ELF-1 (cell line): ENCODE data around the gene PSKH1.
"Not testable (repeated sequence)": the region's sequence is repeated elsewhere in the genome, so short reads cannot be mapped to it uniquely, and the experiment has no call there.

Experiments used
- DNase-seq: peaks from one replicate; pipeline ENCODE4 v3.0.0-alpha.2; 2016; ENCODE audit warnings: low read depth, low spot score

Gene PSKH1

DNA sequence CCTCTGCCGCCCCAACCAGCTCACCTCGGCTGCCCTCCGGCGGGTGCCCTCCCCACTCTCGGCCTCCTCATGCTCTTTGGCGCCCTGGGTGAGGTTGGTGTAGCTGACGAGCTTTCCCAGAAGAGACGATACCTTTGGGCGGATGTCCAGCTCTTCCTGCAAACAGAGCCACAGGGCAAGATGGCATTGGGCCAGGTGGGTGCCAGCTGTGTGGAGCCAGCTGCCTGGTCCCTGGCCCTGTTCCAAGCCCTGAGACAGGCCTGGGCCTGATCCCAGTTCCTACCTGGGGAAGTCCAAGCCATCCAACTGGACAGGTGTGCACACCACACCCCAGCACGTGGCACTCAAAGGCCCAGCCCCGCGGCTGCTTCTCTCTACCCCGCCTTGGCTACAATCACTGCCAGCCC lies 68.5 kb downstream of the PSKH1 start:
- no peak for DNase-seq

- DNase-seq: no peak
These were observed 69.1 kb downstream of the PSKH1 start for GRCh38 chr16:67962135-67962534.

DNA sequence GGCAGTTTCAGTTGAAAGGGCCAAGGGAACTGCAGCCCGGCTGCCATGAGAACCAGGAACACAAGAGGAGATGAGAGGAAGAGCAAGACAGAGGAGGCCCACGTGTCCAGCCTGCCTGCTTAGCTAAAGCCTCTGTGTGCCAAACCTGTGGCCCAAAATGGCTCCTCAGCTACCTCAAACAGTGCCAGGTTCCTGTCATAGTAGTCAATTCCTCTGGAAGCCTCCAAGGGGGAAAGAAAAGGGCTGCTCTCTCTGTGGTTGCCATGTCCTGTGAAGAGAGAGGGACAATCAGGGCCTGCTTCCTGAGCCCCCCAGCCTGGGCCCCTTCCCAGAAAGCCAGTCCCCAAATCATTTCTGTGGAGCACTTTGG lies 70.2 kb downstream of the PSKH1 start:
- no peak for DNase-seq

DNA sequence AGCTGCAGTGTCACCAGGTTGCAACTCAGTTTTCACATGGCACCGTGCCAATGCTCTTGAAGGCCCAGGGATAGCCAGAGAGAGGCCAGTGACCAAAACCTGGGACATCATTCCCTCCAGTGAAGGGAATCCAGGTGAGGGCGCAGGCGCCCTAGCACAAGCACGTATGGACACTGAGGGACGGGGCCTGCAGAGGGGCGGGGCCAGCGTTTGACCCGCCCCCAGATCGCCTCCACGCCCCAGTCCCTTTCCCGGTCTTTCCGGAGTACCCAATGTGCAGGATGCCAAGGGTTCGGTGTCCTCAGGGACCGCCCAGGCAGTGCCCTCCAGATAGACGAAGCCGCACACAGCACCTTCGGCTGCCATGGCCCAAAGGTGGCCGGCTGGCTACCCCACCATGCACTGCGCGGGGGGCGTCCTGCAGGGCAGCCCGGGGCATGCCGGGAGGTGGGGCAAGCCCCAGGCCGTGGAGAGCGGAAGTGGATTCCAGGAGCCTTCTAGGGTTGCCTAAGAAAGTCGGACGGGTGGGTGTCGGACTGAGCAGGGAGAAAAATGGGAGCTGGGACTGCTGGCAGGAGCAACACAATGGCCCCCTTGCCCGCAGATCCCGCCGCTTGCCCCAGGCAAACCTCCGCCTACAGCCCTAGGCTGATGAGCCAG lies 70.7 kb downstream of the PSKH1 start:
- DNase-seq: peak; percentile 78

DNA sequence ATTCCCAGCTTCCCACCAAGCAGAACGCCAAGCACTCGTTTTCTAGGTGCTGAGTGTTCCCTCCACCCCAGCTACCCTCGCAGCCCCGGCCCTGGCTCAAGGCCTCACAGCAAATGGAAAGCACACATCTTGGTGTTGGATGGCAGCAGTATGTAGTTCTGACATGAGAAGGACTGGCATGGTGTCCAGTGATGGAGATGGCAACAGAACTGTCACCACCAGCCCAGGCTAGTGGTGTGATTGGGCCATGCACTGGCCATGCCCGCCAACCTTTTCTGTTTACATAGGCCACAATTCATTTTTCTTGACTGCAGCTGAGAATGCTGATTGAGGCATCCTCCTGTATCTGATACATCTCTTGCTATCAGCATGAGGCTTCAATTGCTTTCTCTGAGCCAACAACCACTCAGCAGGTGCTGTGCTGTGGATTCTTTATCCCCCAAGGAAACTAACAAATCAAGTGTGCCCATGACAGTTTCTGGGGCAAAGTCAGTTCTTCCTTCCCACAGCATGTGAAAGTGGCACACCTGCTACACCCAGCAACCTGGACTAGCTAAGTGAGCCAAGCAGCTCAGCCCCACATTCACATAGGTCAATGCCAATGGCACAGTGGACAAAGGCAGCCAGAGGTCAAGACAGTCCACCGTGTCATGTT lies 71.5 kb downstream of the PSKH1 start:
- DNase-seq: no peak

GRCh38 chr16:67965668-67966548 lies 72.9 kb downstream of the PSKH1 start:
- DNase-seq: peak; percentile 73

GRCh38 chr16:67966549-67967182 lies 73.6 kb downstream of the PSKH1 start:
- DNase-seq: peak; percentile 63

GRCh38 chr16:67967183-67967957 lies 74.3 kb downstream of the PSKH1 start:
- no peak for DNase-seq

- peak; percentile 49 for DNase-seq
These were observed 74.9 kb downstream of the PSKH1 start for GRCh38 chr16:67967958-67968399.

- peak; percentile 84 for DNase-seq
These were observed 75.6 kb downstream of the PSKH1 start, which contains the start of gene SLC12A4 for GRCh38 chr16:67968400-67969253. Gene SLC12A4, minus strand, starts transcription at chr16:67968637. Its CDS starts 84 bp downstream, at chr16:67968553.

DNA sequence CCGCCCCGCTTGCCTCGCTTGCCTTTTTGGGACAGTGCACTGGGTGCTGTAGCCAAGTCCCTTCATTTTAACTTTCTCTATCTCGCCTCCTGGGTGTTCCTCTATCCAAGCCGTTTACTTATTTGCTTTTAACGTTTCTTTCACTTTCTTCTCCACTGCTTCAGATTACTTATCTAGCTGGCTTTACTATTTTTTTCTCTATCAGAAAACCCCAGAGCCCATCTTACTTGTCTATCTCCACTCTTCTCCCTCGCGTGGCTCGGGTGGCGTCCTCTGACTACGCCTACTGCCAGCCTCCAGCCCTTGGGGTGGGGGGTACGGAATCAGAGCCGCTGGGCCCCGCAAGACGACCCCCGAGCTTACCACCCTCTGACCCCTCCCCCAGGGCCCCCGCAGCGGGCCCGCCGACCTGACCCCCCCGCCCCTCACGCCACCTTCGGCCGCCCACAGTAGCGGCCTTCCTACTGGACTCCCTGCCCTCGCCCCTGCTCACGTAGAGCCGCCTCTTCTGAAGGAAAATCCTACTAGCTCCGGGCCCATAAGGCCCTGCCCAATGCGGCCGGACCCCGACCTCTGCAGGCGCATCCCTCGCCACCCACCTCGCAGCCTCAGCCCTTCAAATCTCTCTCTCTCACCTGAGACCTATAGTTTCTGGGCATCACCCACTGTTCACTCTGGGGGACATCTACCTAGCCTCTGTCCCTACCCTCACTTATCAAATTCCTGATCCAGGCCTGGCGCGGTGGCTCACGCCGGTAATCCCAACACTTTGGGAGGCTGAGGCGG lies 76.4 kb downstream of the PSKH1 start:
- no peak for DNase-seq

DNA sequence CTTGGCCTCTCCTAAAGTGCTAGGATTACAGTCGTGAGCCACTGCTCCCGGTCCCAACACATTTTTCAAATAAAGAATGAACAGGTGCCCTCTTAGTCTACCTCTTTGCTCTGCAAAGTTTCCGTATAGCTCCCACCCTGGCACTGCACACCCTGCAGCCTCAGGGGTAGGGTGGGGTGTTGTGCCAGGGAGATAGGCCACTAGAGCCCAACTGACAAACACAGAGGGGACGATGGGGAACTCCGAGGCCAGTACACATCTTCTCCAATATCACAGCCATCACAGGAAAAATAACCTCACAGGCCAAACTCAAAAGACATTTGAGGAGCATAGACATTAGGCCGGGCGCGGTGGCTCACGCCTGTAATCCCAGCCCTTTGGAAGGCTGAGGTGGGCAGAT lies 78.1 kb downstream of the PSKH1 start:
- no peak for DNase-seq

GRCh38 chr16:67972285-67972684 lies 79.2 kb downstream of the PSKH1 start:
- not testable (repeated sequence) for DNase-seq

- no peak for DNase-seq
These were observed 82.5 kb downstream of the PSKH1 start for GRCh38 chr16:67975321-67976105.

DNA sequence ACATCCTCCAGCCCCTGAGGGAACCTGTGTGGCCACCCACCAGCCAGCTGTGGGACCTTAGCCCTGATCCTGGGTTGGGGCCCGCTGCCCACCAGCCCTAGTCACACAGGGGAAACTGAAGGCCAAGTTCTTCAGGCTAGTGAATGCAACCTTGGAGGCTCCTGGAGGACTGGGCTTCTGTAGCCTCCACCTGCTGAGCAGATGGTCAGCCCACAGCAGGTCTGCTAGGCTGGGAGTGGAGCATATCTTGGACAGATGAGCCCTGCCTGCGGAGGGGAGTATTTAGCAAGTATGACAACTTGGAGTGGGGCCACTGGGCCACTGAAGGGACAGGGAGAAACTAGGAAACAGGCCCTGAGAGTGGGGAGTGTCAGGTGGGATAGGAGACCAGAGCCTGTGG lies 83.2 kb downstream of the PSKH1 start:
- no peak for DNase-seq

GRCh38 chr16:67977005-67977404 lies 84.0 kb downstream of the PSKH1 start:
- DNase-seq: no peak

- DNase-seq: no peak
These were observed 84.6 kb downstream of the PSKH1 start for GRCh38 chr16:67977469-67978227.
